GM12801 (cell line): ENCODE results near the gene C7orf25.

ENCODE experiments used
- TF ChIP-seq, protein P1 (sequence below): IDR thresholded peaks from one replicate; pipeline ENCODE4 v1.5.1; 2011; ENCODE audit warnings: control low read depth; ENCODE audit not compliant: insufficient read length; ENCODE audit errors: extremely low read depth

C7orf25 gene

DNA sequence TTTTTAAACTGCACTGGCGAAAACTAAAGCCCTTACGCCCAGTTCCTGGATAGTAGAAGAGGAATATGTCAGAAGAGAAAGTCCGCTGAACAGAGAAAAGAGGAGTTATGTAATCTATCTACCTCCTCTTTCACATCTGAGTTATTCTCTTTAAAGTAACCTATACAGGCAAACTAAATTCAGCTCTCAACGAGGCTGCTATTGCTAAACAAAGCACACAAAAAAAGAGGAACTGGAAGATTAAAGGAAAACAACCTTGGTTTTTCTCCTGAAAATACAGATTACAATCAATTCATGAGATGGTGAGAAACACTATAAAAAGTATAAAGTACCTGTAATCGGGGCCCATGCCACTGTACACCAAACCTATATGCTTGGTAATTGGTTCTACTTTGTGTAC, 14.3 kb upstream of the C7orf25 start:
- TF ChIP-seq, protein P1, sequence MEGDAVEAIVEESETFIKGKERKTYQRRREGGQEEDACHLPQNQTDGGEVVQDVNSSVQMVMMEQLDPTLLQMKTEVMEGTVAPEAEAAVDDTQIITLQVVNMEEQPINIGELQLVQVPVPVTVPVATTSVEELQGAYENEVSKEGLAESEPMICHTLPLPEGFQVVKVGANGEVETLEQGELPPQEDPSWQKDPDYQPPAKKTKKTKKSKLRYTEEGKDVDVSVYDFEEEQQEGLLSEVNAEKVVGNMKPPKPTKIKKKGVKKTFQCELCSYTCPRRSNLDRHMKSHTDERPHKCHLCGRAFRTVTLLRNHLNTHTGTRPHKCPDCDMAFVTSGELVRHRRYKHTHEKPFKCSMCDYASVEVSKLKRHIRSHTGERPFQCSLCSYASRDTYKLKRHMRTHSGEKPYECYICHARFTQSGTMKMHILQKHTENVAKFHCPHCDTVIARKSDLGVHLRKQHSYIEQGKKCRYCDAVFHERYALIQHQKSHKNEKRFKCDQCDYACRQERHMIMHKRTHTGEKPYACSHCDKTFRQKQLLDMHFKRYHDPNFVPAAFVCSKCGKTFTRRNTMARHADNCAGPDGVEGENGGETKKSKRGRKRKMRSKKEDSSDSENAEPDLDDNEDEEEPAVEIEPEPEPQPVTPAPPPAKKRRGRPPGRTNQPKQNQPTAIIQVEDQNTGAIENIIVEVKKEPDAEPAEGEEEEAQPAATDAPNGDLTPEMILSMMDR: no peak

DNA sequence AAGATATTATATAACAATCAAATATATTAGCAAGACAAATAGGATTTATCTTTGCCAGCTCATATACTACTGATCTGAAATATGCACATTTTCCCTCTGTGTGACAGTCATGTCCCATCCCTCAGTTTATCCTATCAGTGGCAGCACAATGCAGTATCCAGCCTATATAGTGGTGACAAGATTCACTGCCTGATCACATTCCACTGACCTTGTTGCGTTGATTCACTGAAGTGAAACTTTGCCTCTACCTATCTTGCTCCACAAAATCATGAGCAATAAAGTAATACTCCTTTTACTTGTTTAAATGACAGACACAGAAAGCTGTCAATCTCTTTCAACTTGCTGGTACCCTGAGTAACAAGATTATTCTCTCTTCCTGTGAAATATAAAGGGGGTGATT, 13.8 kb upstream of the C7orf25 start:
- TF ChIP-seq, protein P1: no peak

DNA sequence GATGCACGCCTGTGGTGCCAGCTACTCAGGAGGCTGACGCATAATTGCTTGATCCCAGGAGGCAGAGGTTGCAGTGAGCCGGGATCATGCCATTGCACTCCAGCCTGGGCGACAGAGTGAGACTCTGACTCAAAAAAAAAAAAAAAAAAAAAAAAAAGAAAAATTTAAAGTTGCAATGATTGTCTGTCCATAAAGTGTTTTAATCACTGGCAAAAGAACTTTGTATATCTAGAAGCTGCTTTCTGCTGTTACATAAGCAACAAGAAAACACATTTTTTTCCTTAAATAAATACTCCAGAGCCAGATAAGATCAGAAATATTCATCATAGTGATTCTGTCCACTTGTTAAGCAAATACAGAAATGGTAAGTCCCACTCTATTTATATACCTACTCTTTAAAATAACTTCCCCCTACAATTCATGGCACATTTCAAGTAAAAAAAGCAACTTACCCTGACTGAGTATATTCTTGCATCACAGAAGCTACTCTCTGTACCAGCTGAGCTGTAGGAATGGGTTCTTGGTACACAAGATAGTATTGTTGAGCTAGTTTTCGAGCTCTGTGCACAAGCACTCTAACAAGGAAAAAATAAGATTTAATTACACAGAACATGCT, 12.5 kb upstream of the C7orf25 start:
- TF ChIP-seq, protein P1: no peak

DNA sequence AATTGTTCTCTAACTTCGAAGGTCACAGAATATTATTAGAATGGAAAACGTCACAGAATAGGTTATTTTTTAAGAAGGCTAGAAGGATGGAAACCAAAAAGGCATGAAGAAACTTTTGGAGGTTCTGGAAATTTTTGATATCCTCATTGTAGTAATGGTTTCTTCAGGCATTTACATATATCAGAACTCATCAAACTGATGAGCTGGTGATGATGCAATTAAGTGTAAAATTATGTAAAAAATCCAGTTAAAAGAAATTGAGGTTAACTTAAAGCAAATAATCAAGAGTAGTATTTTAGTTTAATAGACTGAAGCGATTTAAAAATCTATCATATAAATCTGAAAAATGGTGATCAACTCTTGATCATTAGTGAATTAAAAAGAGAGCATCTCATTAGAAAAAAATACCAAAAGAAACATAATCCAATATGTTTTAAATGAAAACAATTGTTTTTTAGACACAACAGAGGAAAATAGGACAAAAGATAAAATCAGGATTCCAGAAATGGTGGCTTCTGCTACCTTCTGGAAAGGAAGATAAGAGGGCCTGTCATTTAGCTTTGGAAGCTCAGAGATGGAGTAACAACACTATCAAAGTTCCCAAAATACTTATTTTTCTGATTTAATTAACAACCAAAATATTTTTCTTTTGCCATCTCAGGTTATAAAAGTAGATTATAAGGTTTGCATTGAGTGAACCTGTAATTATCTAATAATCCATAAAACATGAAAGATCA, 10.3 kb upstream of the C7orf25 start:
- TF ChIP-seq, protein P1: no peak

DNA sequence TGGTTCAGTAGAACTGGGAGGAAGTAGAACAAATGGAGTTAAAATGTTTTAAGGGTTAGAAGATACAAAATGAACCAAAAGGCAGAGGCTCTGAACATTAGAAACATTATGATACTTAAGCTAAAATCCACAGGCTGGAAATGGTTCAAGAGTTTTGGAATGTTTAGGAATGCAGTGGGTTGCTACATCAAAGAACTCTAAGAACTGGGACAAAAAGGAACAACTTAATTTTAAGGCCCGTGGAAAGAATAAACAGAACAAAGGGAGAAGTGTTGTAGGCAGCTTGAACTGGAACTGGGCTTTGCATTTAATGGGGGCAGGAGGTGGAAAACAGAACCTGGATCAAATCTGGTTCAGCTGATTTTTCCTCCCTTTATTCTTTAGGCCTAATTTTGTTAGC, 3.5 kb upstream of the C7orf25 start:
- TF ChIP-seq, protein P1: no peak

DNA sequence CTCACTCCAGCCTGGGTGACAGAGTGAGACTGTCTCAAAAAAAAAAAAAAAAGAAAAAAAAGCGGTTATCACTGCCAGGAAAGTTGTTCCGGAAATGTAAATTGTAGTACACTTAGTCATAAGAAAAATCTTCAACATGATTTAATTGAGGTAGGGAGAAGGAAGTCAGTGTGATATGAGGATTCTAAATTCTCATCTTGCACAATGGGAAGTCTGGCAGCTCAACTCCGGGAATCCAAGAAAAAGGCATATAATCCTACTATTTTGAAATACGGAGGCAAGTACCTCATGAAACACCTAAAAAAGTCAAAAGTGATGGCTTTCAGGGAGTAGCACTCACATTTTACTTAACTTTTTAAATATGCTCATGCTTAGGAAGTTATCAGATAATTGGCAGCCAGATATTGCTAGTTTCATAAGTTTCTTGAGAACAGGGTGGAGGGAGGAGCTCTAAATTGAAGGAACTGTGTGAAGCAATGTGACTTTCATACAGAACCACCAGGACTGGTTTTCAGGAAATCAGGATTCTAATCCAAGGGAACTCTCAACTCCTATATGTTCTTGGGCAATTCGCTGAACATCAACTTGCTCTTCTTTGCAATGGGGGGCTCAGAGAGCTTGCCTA, 2.7 kb upstream of the C7orf25 start:
- TF ChIP-seq, protein P1: no peak

DNA sequence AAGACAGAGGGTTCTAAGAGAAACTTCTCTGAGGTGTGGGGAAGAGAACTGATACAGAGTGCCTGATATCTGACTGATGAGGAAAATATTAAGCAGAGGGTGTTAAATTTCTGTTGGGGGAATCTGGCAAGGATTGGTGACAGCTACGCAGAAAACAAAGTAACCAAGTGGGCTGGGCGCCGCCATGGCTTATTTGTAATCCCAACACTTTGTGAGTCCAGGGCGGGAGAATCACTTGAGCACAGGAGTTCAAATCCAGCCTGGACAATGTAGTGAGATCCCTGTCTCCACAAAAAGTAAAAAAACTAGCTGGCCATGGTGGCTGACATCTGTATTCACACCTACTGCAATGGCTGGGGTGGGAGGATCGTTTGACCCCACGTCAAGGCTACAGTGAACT, 2.1 kb upstream of the C7orf25 start:
- TF ChIP-seq, protein P1: no peak
